ENCODE data around the gene FTCDNL1. TPM values are rescaled to one million over a fixed set of nuclear protein-coding genes. Genes with fewer than 3 reads are reported as not detected.
A peak's percentile ranks its signal among the peaks of the same experiment; 100 is the strongest.

FTCDNL1 gene
- total RNA-seq, 1 donor from 2014 or later: 1.5 TPM

- Mint-ChIP-seq H3K4me3 (no peak overlapping the region), H3K9me3 (no peaks in the 10 kb centered on the region), H3K27ac (no peak overlapping the region), H3K27me3 (peaks cover 11% of the 10 kb centered on the region), H3K4me1 (peaks cover 3% of the 10 kb centered on the region), H3K36me3 (ENCODE audit: low read depth) (no peaks in the 10 kb centered on the region)
- no peak for TF ChIP-seq CTCF (IDR thresholded peaks at IDR 0.05)
- intact Hi-C loops (cut with micrococcal nuclease): no loop called here
- DNase-seq (no peak), ATAC-seq (ENCODE audit: low read depth) (no peak)
- CTCF ChIA-PET: no interaction called here
- POLR2A ChIA-PET: no interaction called here
Measured at GRCh38 chr2:199744724-199745123, 106.3 kb downstream of the FTCDNL1 start.

- Mint-ChIP-seq H3K4me1 (peaks cover 4% of the 10 kb centered on the region), H3K27me3 (peaks cover 16% of the 10 kb centered on the region), H3K4me3 (no peak overlapping the region), H3K27ac (no peak overlapping the region), H3K9me3 (no peaks in the 10 kb centered on the region), H3K36me3 (ENCODE audit: low read depth) (no peaks in the 10 kb centered on the region)
- intact Hi-C loops (cut with micrococcal nuclease): no loop called here
- no peak for DNase-seq
- POLR2A ChIA-PET: no interaction called here
- no peak for ATAC-seq (ENCODE audit: low read depth)
- no peak for TF ChIP-seq CTCF (IDR thresholded peaks at IDR 0.05)
- CTCF ChIA-PET: no interaction called here
Measured at GRCh38 chr2:199744260-199744659, 106.7 kb downstream of the FTCDNL1 start.

- no peaks in the 10 kb centered on the region for H3K36me3 Mint-ChIP-seq (ENCODE audit: low read depth)
- ATAC-seq (ENCODE audit: low read depth) (no peak), DNase-seq (no peak)
- intact Hi-C loops (cut with micrococcal nuclease): no loop called here
- TF ChIP-seq CTCF (IDR thresholded peaks at IDR 0.05): no peak
- H3K4me3 Mint-ChIP-seq: no peak overlapping the region
- H3K9me3 Mint-ChIP-seq: no peaks in the 10 kb centered on the region
- ChIA-PET POLR2A (no interaction called here), CTCF (no interaction called here)
- H3K27me3 Mint-ChIP-seq: peaks cover 22% of the 10 kb centered on the region
- no peak overlapping the region for H3K27ac Mint-ChIP-seq
- peaks cover 4% of the 10 kb centered on the region for H3K4me1 Mint-ChIP-seq
Measured at GRCh38 chr2:199743415-199744120, 107.4 kb downstream of the FTCDNL1 start.

GRCh38 chr2:199742884-199743283, 108.1 kb downstream of the FTCDNL1 start:
- Mint-ChIP-seq H3K27me3 (peaks cover 19% of the 10 kb centered on the region), H3K36me3 (ENCODE audit: low read depth) (no peaks in the 10 kb centered on the region), H3K4me1 (peaks cover 4% of the 10 kb centered on the region), H3K9me3 (no peaks in the 10 kb centered on the region), H3K4me3 (no peak overlapping the region), H3K27ac (no peak overlapping the region)
- ChIA-PET POLR2A (no interaction called here), CTCF (no interaction called here)
- no peak for DNase-seq
- intact Hi-C loops (cut with micrococcal nuclease): no loop called here
- TF ChIP-seq CTCF (IDR thresholded peaks at IDR 0.05): no peak
- ATAC-seq (ENCODE audit: low read depth): no peak

GRCh38 chr2:199740111-199740428, 110.9 kb downstream of the FTCDNL1 start:
- no peak for ATAC-seq (ENCODE audit: low read depth)
- Mint-ChIP-seq H3K27me3 (peaks cover 19% of the 10 kb centered on the region), H3K4me1 (peaks cover 4% of the 10 kb centered on the region), H3K9me3 (no peaks in the 10 kb centered on the region), H3K27ac (no peak overlapping the region), H3K36me3 (ENCODE audit: low read depth) (no peaks in the 10 kb centered on the region), H3K4me3 (no peak overlapping the region)
- TF ChIP-seq CTCF (IDR thresholded peaks at IDR 0.05): peak; percentile 2
- intact Hi-C loops (cut with micrococcal nuclease): loop anchor here (1.0 kb wide), 1 partner anchor 1426 kb away; no protein-coding TSS in a partner anchor
- CTCF ChIA-PET: interaction anchor here (0.9 to 4.8 kb wide), 7 partner anchors 11 to 1427 kb away, joined by 3 to 36 read pairs (median 4); no protein-coding TSS in a partner anchor
- DNase-seq: no peak
- POLR2A ChIA-PET: no interaction called here
